HepG2 (cell line): ENCODE results near the gene POLR1G. TPM values are rescaled to one million over a fixed set of nuclear protein-coding genes. Genes with fewer than 3 reads are reported as not detected.
A peak's percentile ranks its signal among the peaks of the same experiment; 100 is the strongest.

ENCODE experiments used
- CREB1 ChIP-seq, 2 experiments: fragments of 450-650 bp in 1 of 2; IDR thresholded peaks; 2 replicates each; pipeline ENCODE4 v1.6.1; 2016 to 2017; ENCODE audit warnings: control low read depth in 1 of 2, mild to moderate bottlenecking in 1 of 2, missing compliant biosample characterization in 1 of 2, missing genetic modification characterization in 1 of 2
- ETV5 ChIP-seq: IDR thresholded peaks from 2 replicates; pipeline ENCODE4 v1.6.1; 2018; ENCODE audit warnings: missing biosample characterization, missing genetic modification reagents, inconsistent platforms, borderline replicate concordance
- FLYWCH1 ChIP-seq: sonication (generic); formaldehyde crosslinking; IDR thresholded peaks from 2 replicates; pipeline ENCODE4 v1.8.1; 2023; ENCODE audit warnings: mild to moderate bottlenecking, missing genetic modification reagents
- HDAC6 ChIP-seq: fragments of 200-600 bp; sonication (generic); IDR thresholded peaks from 2 replicates; pipeline ENCODE4 v1.7.0; 2017; ENCODE audit warnings: mild to moderate bottlenecking, antibody characterized with exemption, low read length, low read depth
- HNRNPH1 ChIP-seq: fragments of 200-400 bp; formaldehyde crosslinking; optimal IDR thresholded peaks from 2 replicates; pipeline ENCODE3; 2017; ENCODE audit warnings: mild to moderate bottlenecking, low read depth, low read length
- JDP2 ChIP-seq: sonication (generic); formaldehyde crosslinking; IDR thresholded peaks from 2 replicates; pipeline ENCODE4 v1.8.1; 2022; ENCODE audit warnings: missing genetic modification reagents, borderline replicate concordance
- KLF16 ChIP-seq, 2 experiments: sonication (generic) in 1 of 2; formaldehyde crosslinking in 1 of 2; IDR thresholded peaks; 2 replicates each; pipeline versions ENCODE4 v1.6.1 to v1.8.0; 2016 to 2023; ENCODE audit warnings: missing genetic modification reagents in 2 of 2, missing compliant biosample characterization in 1 of 2
- KLF9 ChIP-seq: IDR thresholded peaks from 2 replicates; pipeline ENCODE4 v1.6.1; 2016; ENCODE audit warnings: low read depth
- KMT2A ChIP-seq: sonication (generic); formaldehyde crosslinking; IDR thresholded peaks from 2 replicates; pipeline ENCODE4 v1.4.0; 2020; ENCODE audit warnings: missing genetic modification reagents
- MATR3 ChIP-seq: sonication (generic); formaldehyde crosslinking; IDR thresholded peaks from 2 replicates; pipeline ENCODE4 v1.4.0; 2020; ENCODE audit warnings: missing genetic modification reagents
- SP2 ChIP-seq: sonication (generic); formaldehyde crosslinking; IDR thresholded peaks from 2 replicates; pipeline ENCODE4 v1.5.1; 2020; ENCODE audit warnings: mild to moderate bottlenecking, missing genetic modification reagents
- TBP ChIP-seq: sonication (generic); formaldehyde crosslinking; IDR thresholded peaks from 2 replicates; pipeline ENCODE4 v1.5.0; 2020; ENCODE audit warnings: missing genetic modification reagents
- TRIM22 ChIP-seq: fragments of 450-650 bp; IDR thresholded peaks from 2 replicates; pipeline ENCODE4 v1.6.1; 2017
- USF2 ChIP-seq, 2 experiments: sonication (generic) in 1 of 2; formaldehyde crosslinking in 1 of 2; IDR thresholded peaks; 2 replicates each; pipeline versions ENCODE4 v1.5.1 to v1.6.1; 2011 to 2020; ENCODE audit warnings: borderline replicate concordance in 1 of 2, low read depth in 1 of 2, low read length in 1 of 2, mild to moderate bottlenecking in 1 of 2, missing genetic modification reagents in 1 of 2, moderate library complexity in 1 of 2
- ZFP41 ChIP-seq: sonication (generic); formaldehyde crosslinking; IDR thresholded peaks from 2 replicates; pipeline ENCODE4 v1.4.0; 2020; ENCODE audit warnings: mild to moderate bottlenecking, missing genetic modification reagents, borderline replicate concordance
- ZNF264 ChIP-seq: sonication (generic); formaldehyde crosslinking; IDR thresholded peaks from 2 replicates; pipeline ENCODE4 v1.4.0; 2020; ENCODE audit warnings: missing genetic modification reagents
- ZNF547 ChIP-seq: sonication (generic); formaldehyde crosslinking; IDR thresholded peaks from 2 replicates; pipeline ENCODE4 v1.5.1; 2020; ENCODE audit warnings: mild to moderate bottlenecking, missing genetic modification reagents
- ZNF556 ChIP-seq: sonication (generic); formaldehyde crosslinking; IDR thresholded peaks from 2 replicates; pipeline ENCODE4 v1.4.0; 2020; ENCODE audit warnings: mild to moderate bottlenecking, missing genetic modification reagents, borderline replicate concordance
- ZNF576 ChIP-seq: sonication (generic); formaldehyde crosslinking; IDR thresholded peaks from 2 replicates; pipeline ENCODE4 v1.4.0; 2020; ENCODE audit warnings: mild to moderate bottlenecking, missing genetic modification reagents
- ZNF703 ChIP-seq: sonication (generic); formaldehyde crosslinking; IDR thresholded peaks from 2 replicates; pipeline ENCODE4 v1.5.1; 2020; ENCODE audit warnings: missing genetic modification reagents, mild to moderate bottlenecking, moderate library complexity, borderline replicate concordance
- ZNF709 ChIP-seq: sonication (generic); formaldehyde crosslinking; IDR thresholded peaks from 2 replicates; pipeline ENCODE4 v1.5.0; 2020; ENCODE audit warnings: mild to moderate bottlenecking, missing genetic modification reagents
- ZNF784 ChIP-seq: sonication (generic); formaldehyde crosslinking; IDR thresholded peaks from 2 replicates; pipeline ENCODE4 v1.5.1; 2020; ENCODE audit warnings: missing genetic modification reagents, mild to moderate bottlenecking, borderline replicate concordance
- ZNF879 ChIP-seq: sonication (generic); formaldehyde crosslinking; IDR thresholded peaks from 2 replicates; pipeline ENCODE4 v1.8.1; 2023; ENCODE audit warnings: missing genetic modification reagents
- polyA plus RNA-seq, 8 experiments: library from polyadenylated mRNA; depleted of rRNA in 3 of 8; stranded (reverse) in 7 of 8; unstranded in 1 of 8; fragments of >200 nt; fragmentation: Illumina TruSeq in 4 of 8; extraction: Trizol in 4 of 8; gene quantifications; 2 replicates each; pipeline versions ENCODE4 v1.2.1 to v1.2.3, GENCODE V29; 2011 to 2016; ENCODE audit warnings: low read depth in 4 of 8, missing spikeins in 1 of 8, mixed read lengths in 1 of 8; ENCODE audit not compliant: insufficient read depth in 1 of 8
- total RNA-seq, 5 experiments: library from RNA; depleted of rRNA; stranded (reverse); fragments of >200 nt; fragmentation: Illumina TruSeq; extraction: Trizol; gene quantifications; 2 replicates each; pipeline ENCODE4 v1.2.3, GENCODE V29; 2016; ENCODE audit warnings: low read depth in 1 of 5

The POLR1G gene
- total and polyA plus RNA-seq, 2 of the 13 experiments (the other 11 are each of a cell fraction or from before 2014, with no cell fraction given), result 3.5 to 20.8 TPM

- no peak for TF ChIP-seq ZNF576 (CRISPR knock-in tag)
- no peak for TF ChIP-seq HNRNPH1
- no peak for TF ChIP-seq HDAC6
- TF ChIP-seq SP2, result no peak
- TF ChIP-seq KLF9, result no peak
- no peak for TF ChIP-seq USF2 (IDR thresholded peaks at IDR 0.05; ENCODE audit: low read depth, low read length)
- TF ChIP-seq USF2 (CRISPR knock-in tag; IDR thresholded peaks at IDR 0.05; ENCODE audit: borderline replicate concordance), result no peak
- TF ChIP-seq ZNF264, result no peak
- TF ChIP-seq ZNF556 (CRISPR knock-in tag), result no peak
- TF ChIP-seq KLF16 (CRISPR knock-in tag; IDR thresholded peaks at IDR 0.05), result peak in 1 of 2 experiments; percentile 39; a peak in 1 of 4 replicates
- no peak for TF ChIP-seq ZFP41 (CRISPR knock-in tag)
- TF ChIP-seq CREB1 (IDR thresholded peaks at IDR 0.05), result no peak
- TF ChIP-seq CREB1 (CRISPR knock-in tag; IDR thresholded peaks at IDR 0.05), result no peak
- TF ChIP-seq ZNF703 (CRISPR knock-in tag), result no peak
- peak; percentile 98 for TF ChIP-seq ETV5 (CRISPR knock-in tag)
- TF ChIP-seq ZNF784 (CRISPR knock-in tag), result no peak
- TF ChIP-seq MATR3 (CRISPR knock-in tag), result no peak
- TF ChIP-seq ZNF879, result no peak
- TF ChIP-seq TRIM22, result no peak
- TF ChIP-seq KMT2A (CRISPR knock-in tag), result no peak
- no peak; the same call in 1 of the 2 replicates for TF ChIP-seq ZNF547 (CRISPR knock-in tag)
- TF ChIP-seq JDP2 (CRISPR knock-in tag), result no peak
- TF ChIP-seq FLYWCH1 (CRISPR knock-in tag), result no peak
- TF ChIP-seq ZNF709, result peak; percentile 9; the same call in 1 of the 2 replicates
- no peak for TF ChIP-seq TBP
Observed at GRCh38 chr19:45424191-45425058, 18.0 kb downstream of the POLR1G start (continued).
